ENCODE measurements around the gene ZNF425.

- TF ChIP-seq CTCF (conservative IDR thresholded peaks at IDR 0.05) (no peak), ZFX (IDR thresholded peaks at IDR 0.05) (no peak)
These were observed 21.4 kb downstream of the ZNF425 start for GRCh38 chr7:149104749-149105148.
